NT2/D1 (cell line): ENCODE measurements around the gene MXD4.

Experiments used
- SUZ12 ChIP-seq: IDR thresholded peaks from 2 replicates; pipeline ENCODE4 v1.6.1; 2011; ENCODE audit not compliant: insufficient read length, insufficient read depth; ENCODE audit errors: extremely low read depth
- YY1 ChIP-seq: IDR thresholded peaks from 2 replicates; pipeline ENCODE4 v1.6.1; 2011; ENCODE audit not compliant: insufficient read length, insufficient read depth
- ZNF274 ChIP-seq: IDR thresholded peaks from 2 replicates; pipeline ENCODE4 v1.6.1; 2011; ENCODE audit warnings: mild to moderate bottlenecking, low read depth, low read length

GRCh38 chr4:2295900-2296442 is 34.1 kb upstream of the MXD4 start:
- no peak for TF ChIP-seq YY1
- TF ChIP-seq SUZ12 = no peak
- no peak for TF ChIP-seq ZNF274
